NCI-H2171 (cell line): ENCODE measurements around the gene ORMDL3.
"Not testable (repeated sequence)": the region's sequence is repeated elsewhere in the genome, so short reads cannot be mapped to it uniquely, and the experiment has no call there.

Experiments used
- DNase-seq: peaks from one replicate; lab custom pipeline; 2025; lab: John Stamatoyannopoulos, UW

The ORMDL3 gene

GRCh38 chr17:39923836-39924690, 3.3 kb downstream of the ORMDL3 start:
- DNase-seq: no peak

GRCh38 chr17:39923230-39923629, 4.2 kb downstream of the ORMDL3 start:
- no peak for DNase-seq

GRCh38 chr17:39922006-39922405, 5.4 kb downstream of the ORMDL3 start:
- no peak for DNase-seq

GRCh38 chr17:39921323-39921722, 6.1 kb downstream of the ORMDL3 start:
- no peak for DNase-seq

GRCh38 chr17:39920218-39921210, 6.9 kb downstream of the ORMDL3 start:
- DNase-seq: no peak

GRCh38 chr17:39919087-39919683, 8.2 kb downstream of the ORMDL3 start:
- no peak for DNase-seq

- DNase-seq: no peak
These were observed 10.5 kb downstream of the ORMDL3 start for GRCh38 chr17:39916918-39917317.

- DNase-seq: no peak
These were observed 11.8 kb downstream of the ORMDL3 start for GRCh38 chr17:39915559-39915958.

- DNase-seq: no peak
These were observed 13.4 kb downstream of the ORMDL3 start for GRCh38 chr17:39913989-39914388.

- no peak for DNase-seq
These were observed 18.5 kb downstream of the ORMDL3 start for GRCh38 chr17:39908789-39909352.

- no peak for DNase-seq
These were observed 22.5 kb downstream of the ORMDL3 start for GRCh38 chr17:39904990-39905288.

- no peak for DNase-seq
These were observed 24.1 kb downstream of the ORMDL3 start for GRCh38 chr17:39903158-39903884.

- DNase-seq: not testable (repeated sequence)
These were observed 25.4 kb downstream of the ORMDL3 start for GRCh38 chr17:39902027-39902426.

- DNase-seq: no peak
These were observed 28.2 kb downstream of the ORMDL3 start for GRCh38 chr17:39899215-39899614.

GRCh38 chr17:39898088-39898487, 29.3 kb downstream of the ORMDL3 start:
- no peak for DNase-seq

GRCh38 chr17:39894681-39895376, 32.6 kb downstream of the ORMDL3 start:
- DNase-seq: no peak

- no peak for DNase-seq
These were observed 38.2 kb downstream of the ORMDL3 start for GRCh38 chr17:39889200-39889599.

- no peak for DNase-seq
These were observed 40.3 kb downstream of the ORMDL3 start for GRCh38 chr17:39887078-39887477.

GRCh38 chr17:39886102-39886501, 41.3 kb downstream of the ORMDL3 start:
- not testable (repeated sequence) for DNase-seq

GRCh38 chr17:39872751-39873150, 54.6 kb downstream of the ORMDL3 start:
- no peak for DNase-seq

GRCh38 chr17:39871801-39872200, 55.6 kb downstream of the ORMDL3 start:
- no peak for DNase-seq
